NCI-H1092 treated with DMSO at 0.1 percent for 48 hours (cell line): ENCODE results near the gene IL23A.

Source experiments
- DNase-seq: peaks from one replicate; lab custom pipeline; 2025; lab: John Stamatoyannopoulos, UW

The IL23A gene

DNA sequence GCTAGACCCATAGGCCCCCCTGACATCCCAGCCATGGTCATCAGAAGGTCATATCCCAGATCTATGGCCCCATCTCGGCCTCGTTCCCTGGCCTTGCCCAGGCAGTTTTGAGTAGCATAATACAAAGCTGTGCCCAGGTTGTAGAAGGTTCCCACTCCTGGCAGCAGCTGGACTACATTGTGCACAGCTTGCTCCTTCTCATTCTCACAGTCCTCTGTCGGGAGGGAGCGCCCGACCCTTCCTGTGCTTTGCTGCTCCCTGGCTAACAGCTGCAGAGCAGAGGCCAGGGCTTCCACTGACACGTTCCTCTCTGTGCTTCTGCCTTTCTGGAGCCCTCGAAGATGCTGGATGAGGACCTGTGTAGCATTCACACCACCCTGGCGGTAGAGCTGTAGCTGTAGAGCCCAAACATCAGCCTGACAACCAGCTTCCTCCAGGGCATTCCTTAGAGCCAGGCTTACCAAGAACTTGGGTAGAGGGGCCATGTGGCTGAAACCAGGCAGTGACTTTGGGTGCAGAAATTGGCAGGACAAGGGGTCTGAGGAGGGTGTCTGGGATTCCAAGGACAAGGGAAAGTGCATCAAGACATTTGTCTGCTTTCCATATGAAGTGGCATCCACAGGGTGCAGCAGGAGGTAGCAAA lies 22.9 kb downstream of the IL23A start:
- no peak for DNase-seq

GRCh38 chr12:56362130-56363059 lies 23.7 kb downstream of the IL23A start, which contains the start of gene APOF:
TSS of gene APOF (minus strand) at chr12:56362857. CDS start at chr12:56362745, 112 bp downstream.
- DNase-seq = no peak

- no peak for DNase-seq
Measured at GRCh38 chr12:56366948-56367347, 28.3 kb downstream of the IL23A start.

DNA sequence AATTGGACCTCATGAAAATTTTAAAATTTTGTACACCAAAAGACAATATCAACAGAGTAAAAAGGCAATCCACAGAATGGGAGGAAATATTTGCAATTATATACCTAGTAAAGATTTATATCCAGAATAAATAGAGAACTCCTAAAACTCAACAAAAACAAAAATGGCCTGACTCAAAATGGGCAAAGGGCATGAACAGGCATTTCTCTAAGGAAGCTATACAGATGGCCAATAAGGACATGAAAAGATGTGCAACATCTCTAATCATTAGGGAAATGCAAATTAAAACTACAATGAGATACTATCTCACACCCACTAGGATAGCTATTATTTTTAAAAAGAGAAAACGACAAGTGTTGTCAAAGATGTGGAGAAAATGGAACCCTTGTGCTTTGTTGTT lies 34.8 kb downstream of the IL23A start:
- no peak for DNase-seq

DNA sequence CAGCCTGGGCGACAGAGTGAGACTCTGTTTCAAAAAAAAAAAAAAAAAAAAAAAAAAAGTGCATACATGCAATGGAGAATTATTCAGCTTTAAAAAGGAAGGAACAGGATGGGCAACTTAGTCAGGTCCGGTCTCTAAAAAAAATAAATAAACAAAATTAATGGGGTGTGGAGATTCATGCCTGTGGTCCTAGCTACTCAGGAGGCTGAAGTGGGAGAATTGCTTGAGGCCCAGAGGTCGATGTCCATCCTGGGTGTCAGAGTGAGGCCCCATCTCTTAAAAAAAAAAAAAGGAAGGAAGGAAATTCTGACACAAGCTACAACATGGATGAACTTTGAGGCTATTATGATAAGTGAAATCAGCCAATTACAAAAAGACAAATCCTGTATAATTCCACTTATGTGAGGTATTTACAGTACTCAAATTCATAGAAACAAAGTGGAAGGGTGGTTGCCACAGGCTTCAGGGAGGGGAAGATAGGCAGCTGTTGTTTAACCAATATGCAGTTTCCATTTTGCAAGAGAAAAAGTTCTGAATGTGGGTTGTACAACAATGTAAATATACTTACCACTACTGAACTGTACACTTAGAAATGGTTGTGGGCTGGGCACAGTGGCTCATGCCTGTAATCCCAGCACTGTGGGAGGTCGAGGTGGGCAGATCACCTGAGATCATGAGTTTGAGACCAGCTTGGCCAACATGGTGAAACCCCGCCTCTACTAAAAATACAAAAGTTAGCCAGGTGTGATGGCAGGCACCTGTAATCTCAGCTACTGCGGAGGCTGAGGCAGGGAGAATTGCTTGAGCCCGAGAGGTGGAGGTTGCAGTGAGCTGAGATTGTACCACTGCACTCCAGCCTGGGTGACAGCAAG lies 36.3 kb downstream of the IL23A start:
- no peak for DNase-seq

- DNase-seq = no peak
Measured at GRCh38 chr12:56375598-56376434, 37.1 kb downstream of the IL23A start.

GRCh38 chr12:56377310-56377988 lies 38.8 kb downstream of the IL23A start:
- DNase-seq = no peak

DNA sequence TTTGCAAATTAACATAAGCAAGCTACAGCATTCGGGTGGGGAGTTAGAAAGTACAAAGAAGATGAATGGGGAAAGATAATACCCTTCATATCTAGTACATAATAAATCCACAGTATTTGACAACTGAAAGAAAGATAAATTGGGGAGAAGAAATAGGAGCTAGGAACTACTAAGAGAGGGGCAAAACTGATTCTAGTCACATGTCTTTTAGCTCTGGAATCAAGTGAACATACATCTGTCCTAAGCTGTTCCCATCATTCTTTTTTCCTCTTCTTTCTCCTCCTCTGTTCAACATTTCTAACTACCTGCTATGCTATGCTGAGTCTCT lies 39.3 kb downstream of the IL23A start:
- DNase-seq = no peak

GRCh38 chr12:56382611-56383010 lies 43.9 kb downstream of the IL23A start:
- DNase-seq = no peak

GRCh38 chr12:56385873-56386272 lies 47.2 kb downstream of the IL23A start:
- DNase-seq = no peak

GRCh38 chr12:56387152-56387736 lies 48.6 kb downstream of the IL23A start:
- DNase-seq = no peak

GRCh38 chr12:56389412-56389811 lies 50.7 kb downstream of the IL23A start:
- no peak for DNase-seq
